GM23338 (cell line): Measurements from ENCODE around the gene WNT2.

Experiments used
- CTCF ChIP-seq, 2 experiments: fragments of 200-600 bp in 1 of 2; sonication (generic) in 1 of 2; conservative IDR thresholded peaks; 2 replicates each; pipeline versions ENCODE4 v1.5.1 to v1.6.1; 2016 to 2017; ENCODE audit warnings: antibody characterized with exemption in 2 of 2, low read depth in 2 of 2, mild to moderate bottlenecking in 2 of 2, moderate library complexity in 1 of 2
- ETS1 ChIP-seq: IDR thresholded peaks from 2 replicates; pipeline ENCODE4 v1.6.1; 2016; ENCODE audit warnings: antibody characterized with exemption
- EZH2 ChIP-seq: fragments of 200-600 bp; sonication (generic); IDR thresholded peaks from one replicate; pipeline ENCODE4 v1.8.0; 2017; ENCODE audit warnings: antibody characterized with exemption, mild to moderate bottlenecking, low read depth; ENCODE audit not compliant: unreplicated experiment
- EZH2phosphoT487 ChIP-seq: fragments of 200-600 bp; sonication (generic); IDR thresholded peaks from one replicate; pipeline ENCODE4 v1.8.1; 2018; ENCODE audit warnings: antibody characterized with exemption; ENCODE audit not compliant: unreplicated experiment
- JUNB ChIP-seq: IDR thresholded peaks from one replicate; pipeline ENCODE4 v1.6.1; 2016; ENCODE audit warnings: antibody characterized with exemption; ENCODE audit not compliant: unreplicated experiment
- NANOG ChIP-seq: IDR thresholded peaks from 2 replicates; pipeline ENCODE4 v1.6.1; 2016; ENCODE audit warnings: antibody characterized with exemption, borderline replicate concordance
- POLR2AphosphoS5 ChIP-seq: IDR thresholded peaks from 2 replicates; pipeline ENCODE4 v1.6.1; 2016; ENCODE audit warnings: antibody characterized with exemption, low read depth
- REST ChIP-seq: IDR thresholded peaks from one replicate; pipeline ENCODE4 v1.6.1; 2018; ENCODE audit warnings: antibody characterized with exemption; ENCODE audit not compliant: unreplicated experiment

- TF ChIP-seq CTCF (conservative IDR thresholded peaks at IDR 0.05; ENCODE audit: low read depth in 2 of 2) (no peak), EZH2 (no peak), JUNB (no peak), POLR2AphosphoS5 (no peak), EZH2phosphoT487 (no peak), REST (no peak), ETS1 (no peak), NANOG (no peak)
Measured at GRCh38 chr7:117302396-117302795, 20.5 kb downstream of the WNT2 start.
